ENCODE results near the gene PTPN4.
"Not testable (repeated sequence)": the region's sequence is repeated elsewhere in the genome, so short reads cannot be mapped to it uniquely, and the experiment has no call there.

The PTPN4 gene

DNA sequence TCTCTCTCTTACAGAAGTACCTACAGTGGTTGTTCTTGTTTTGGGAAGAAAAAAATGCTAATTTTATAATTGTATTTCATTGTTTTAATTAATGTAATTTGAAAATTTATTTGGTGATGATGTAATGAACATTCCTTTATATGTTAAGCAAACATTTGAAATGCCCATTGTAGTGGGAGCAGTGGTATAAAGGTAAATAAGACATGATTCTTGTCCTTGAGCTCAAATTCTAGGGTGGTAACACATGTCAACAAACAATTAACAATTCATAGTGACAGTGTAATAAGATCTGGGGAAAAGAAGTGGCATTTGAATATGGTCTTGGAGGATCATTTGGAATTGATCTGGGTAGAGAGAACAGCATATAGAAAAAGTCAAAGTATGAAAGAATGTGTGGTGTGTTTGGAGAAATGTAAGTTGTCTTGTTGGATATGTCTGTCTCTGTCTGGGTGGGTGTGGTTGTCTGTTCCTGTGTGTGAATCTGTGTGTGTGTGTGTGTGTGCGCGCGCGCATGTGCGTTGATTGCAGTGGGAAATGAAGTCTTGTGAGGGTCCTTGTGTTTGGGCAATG, 5.8 kb downstream of the PTPN4 start:
- ATAC-seq, result no peak

- ATAC-seq, result no peak
Measured at GRCh38 chr2:119766944-119767343, 7.2 kb downstream of the PTPN4 start.

GRCh38 chr2:119768742-119769141, 9.0 kb downstream of the PTPN4 start:
- ATAC-seq, result no peak

- no peak for ATAC-seq
Measured at GRCh38 chr2:119769645-119770044, 9.9 kb downstream of the PTPN4 start.

GRCh38 chr2:119771331-119771730, 11.6 kb downstream of the PTPN4 start:
- no peak for ATAC-seq

DNA sequence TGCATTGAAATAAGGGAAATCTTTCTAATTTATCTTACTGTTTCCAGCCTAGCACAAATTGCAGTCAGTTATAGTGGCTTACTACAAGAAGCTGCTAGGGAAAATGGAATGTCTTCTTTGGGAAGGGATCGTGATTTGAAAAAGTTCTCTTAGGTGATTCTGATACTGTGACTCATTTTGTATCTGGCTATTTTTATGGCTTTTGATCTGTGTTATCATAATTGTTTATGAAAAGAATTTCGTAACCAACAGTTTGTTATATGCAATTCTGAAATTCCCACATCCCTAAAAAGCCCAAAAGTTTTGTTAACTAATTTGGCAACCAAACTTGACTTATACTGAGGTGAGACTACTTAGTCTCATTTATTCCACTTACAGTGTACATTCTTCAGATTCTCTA, 12.4 kb downstream of the PTPN4 start:
- no peak for ATAC-seq

GRCh38 chr2:119772767-119773166, 13.0 kb downstream of the PTPN4 start:
- ATAC-seq, result peak in 1 of 2 donors; percentile 55

- no peak for ATAC-seq
Measured at GRCh38 chr2:119774026-119774425, 14.3 kb downstream of the PTPN4 start.

GRCh38 chr2:119775102-119775501, 15.4 kb downstream of the PTPN4 start:
- no peak for ATAC-seq

GRCh38 chr2:119782308-119783027, 22.7 kb downstream of the PTPN4 start:
- ATAC-seq, result peak; percentile 48 to 74

GRCh38 chr2:119784876-119785275, 25.2 kb downstream of the PTPN4 start:
- no peak for ATAC-seq

DNA sequence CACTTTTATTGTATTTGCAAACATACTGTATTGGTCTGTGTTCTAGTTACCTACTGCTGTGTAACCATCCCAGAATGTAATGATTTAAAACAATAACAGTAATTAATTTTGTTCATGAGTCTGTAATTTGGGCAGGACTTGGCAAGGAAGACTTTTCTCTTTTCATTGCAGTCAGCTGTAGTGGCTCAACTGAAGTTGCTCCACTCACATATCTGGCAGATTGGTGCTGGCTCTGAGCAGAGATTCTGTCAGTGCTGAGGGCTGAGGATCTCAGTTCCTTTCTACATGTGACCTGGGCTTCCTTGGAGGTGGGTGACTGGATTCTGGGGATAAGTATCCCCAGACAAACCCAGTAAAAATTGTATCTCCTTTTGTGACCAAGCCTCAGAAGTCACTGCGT, 26.6 kb downstream of the PTPN4 start:
- ATAC-seq, result no peak

DNA sequence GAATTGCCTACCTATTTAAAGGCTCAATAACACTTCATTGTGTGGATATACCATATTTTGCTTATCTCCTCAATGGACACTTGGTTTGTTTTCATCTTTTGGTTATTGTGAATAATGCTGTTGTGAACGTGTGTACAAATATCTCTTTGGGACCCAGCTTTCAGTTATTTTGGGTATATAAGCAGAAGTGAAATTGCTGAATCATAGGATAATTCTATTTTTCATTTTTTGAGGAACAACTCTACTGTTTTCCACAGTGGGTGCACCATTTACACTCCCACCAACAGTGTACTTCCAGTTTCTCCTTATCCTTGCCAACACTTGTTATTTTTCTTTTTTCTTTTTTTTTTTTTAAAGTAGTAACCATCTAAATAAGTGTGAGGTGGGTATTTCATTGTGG, 29.0 kb downstream of the PTPN4 start:
- ATAC-seq, result no peak

- ATAC-seq, result no peak
Measured at GRCh38 chr2:119790466-119790865, 30.7 kb downstream of the PTPN4 start.

DNA sequence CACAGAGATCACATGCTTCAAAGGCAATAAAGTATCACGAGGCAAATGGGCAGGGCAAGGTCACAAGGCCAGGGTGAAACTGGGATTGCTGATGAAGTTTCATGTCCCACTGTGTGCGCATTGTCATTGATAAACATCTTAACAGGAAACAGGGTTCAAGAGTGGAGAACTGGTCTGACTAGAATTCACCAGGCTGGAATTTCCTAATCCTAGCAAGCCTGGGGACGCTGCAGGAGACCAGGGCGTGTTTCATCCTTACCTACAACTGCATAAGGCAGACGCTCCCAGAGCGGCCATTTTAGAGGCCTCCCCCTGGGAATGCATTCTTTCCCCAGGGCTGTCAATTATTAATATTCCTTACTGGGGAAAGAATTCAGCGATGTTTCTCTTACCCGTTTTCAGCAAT, 33.2 kb downstream of the PTPN4 start:
- ATAC-seq, result no peak

- ATAC-seq, result no peak
Measured at GRCh38 chr2:119794237-119794636, 34.5 kb downstream of the PTPN4 start.

- no peak for ATAC-seq
Measured at GRCh38 chr2:119795309-119796303, 35.9 kb downstream of the PTPN4 start.

DNA sequence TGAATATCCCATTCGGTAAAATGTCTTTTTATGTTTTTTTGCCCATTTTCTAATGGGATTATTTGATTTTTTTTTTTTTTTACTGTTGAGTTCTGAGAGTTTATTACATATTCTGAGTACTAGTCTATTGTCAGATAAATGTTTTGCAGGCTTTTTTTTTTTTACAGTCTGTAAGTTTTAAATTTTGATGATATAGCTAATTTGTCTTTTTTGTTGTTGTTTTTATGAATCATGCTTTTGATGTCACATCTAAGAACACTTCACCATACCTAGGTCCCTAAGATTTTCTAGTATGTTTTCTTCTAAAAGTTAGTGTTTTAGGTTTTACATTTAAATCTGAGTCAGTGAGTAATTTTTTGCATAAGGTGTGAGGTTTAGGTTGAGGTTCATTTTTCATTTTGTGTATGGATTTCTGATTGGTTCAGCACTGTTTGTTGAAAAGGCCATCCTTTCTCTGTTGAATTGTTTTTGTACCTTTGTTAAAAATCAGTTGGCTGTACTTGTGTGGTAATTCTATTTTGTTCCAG, 40.7 kb downstream of the PTPN4 start:
- ATAC-seq, result peak in 1 of 2 donors; percentile 58

DNA sequence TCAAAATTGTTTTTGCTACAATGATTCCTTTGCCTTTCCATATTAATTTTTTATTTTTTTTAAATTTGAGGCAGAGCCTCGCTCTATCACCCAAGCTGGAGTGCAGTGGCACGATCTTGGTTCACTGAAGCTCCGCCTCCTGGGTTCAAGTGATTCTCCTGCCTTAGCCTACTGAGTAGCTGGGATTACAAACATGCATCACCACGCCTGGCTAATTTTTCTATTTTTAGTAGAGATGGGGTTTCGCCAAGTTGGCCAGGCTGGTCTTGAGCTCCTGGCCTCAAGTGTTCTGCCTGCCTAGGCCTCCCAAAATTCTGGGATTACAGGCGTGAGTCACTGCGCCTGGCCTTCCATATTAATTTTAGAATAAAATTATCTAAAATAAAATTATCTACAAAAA, 41.3 kb downstream of the PTPN4 start:
- no peak for ATAC-seq

DNA sequence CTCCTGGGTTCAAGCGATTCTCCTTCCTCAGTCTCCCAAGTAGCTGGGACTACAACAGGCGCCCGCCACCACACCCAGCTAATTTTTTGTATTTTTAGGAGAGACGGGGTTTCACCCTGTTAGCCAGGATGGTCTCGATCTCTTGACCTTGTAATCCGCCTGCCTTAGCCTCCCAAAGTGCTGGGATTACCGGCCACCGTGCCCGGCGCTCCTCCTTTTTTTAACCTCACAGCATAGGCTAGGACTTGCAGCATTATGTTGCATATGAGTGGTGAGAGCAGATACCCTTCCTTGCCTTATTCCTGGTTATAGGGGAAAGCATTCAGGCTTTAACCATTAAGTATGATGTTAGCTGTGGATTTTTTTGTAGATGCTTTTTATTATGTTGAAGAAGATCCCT, 42.3 kb downstream of the PTPN4 start:
- not testable (repeated sequence) for ATAC-seq

GRCh38 chr2:119803101-119803500, 43.4 kb downstream of the PTPN4 start:
- ATAC-seq, result no peak

GRCh38 chr2:119804409-119804808, 44.7 kb downstream of the PTPN4 start:
- ATAC-seq, result not testable (repeated sequence)

GRCh38 chr2:119808516-119809147, 48.9 kb downstream of the PTPN4 start:
- ATAC-seq, result peak in 1 of 2 donors; percentile 48

Data from activated CD4-positive, CD25-positive, alpha-beta regulatory T cell treated with anti-CD3 and anti-CD28 coated beads, Interleukin-2, amount 50 U/mL, for 24 hours (primary cell).